Pancreas (tissue), 10 donors: Measurements from ENCODE around the gene KCNC3. TPM values are rescaled to one million over a fixed set of nuclear protein-coding genes. Genes with fewer than 3 reads are reported as not detected.

Experiments used
- ATAC-seq, 4 donors: fragments of 200-7000 bp; cut with Tn5 transposase; one replicate each; pipeline versions ENCODE4 v1.8.0 to v1.9.1; 2020; ENCODE audit warnings: mild to moderate bottlenecking in 4 of 4, moderate library complexity in 4 of 4
- DNase-seq, 6 donors: peaks; one replicate each; pipeline ENCODE4 v3.0.0-alpha.2; 2020
- FAIRE-seq: peaks from 2 replicates; lab custom pipeline; 2012; peaks lifted over from hg19 to GRCh38; lab: Jason Lieb, UNC
- H3K27ac ChIP-seq, 4 donors: fragments of 200-600 bp; sonication (generic); 1 replicate in 3 of 4; 2 replicates in 1 of 4; pipeline versions ENCODE4 v1.5.0 to v1.8.0; 2020
- H3K27me3 ChIP-seq, 4 donors: fragments of 200-600 bp; one replicate each; pipeline ENCODE4 v1.8.0; 2021
- H3K36me3 ChIP-seq, 3 donors: fragments of 200-600 bp; sonication (generic) in 1 of 3; one replicate each; pipeline versions ENCODE4 v1.5.0 to v1.8.0; 2020 to 2021
- H3K4me1 ChIP-seq, 3 donors: fragments of 200-600 bp; one replicate each; pipeline ENCODE4 v1.8.0; 2021
- H3K4me3 ChIP-seq, 4 donors: fragments of 200-600 bp; sonication (generic) in 2 of 4; one replicate each; pipeline versions ENCODE4 v1.5.0 to v1.8.0; 2020 to 2021
- H3K9me3 ChIP-seq, 4 donors: fragments of 200-600 bp; one replicate each; pipeline ENCODE4 v1.8.0; 2021
- WGBS, 2 donors: extraction: QIAGEN DNeasy Blood & Tissue Kit; methylation state at CpG; one replicate each; pipeline ENCODE4 v1.1.7; 2013; 5-methylcytosine and 5-hydroxymethylcytosine counted together
- intact Hi-C, 3 donors: fragments of 100-400 bp; cut with DNase I; formaldehyde crosslinking; loops; one replicate each; pipeline versions ENCODE4 v1.11.1 to v1.14.2; 2022
- polyA plus RNA-seq, 2 donors: library from polyadenylated mRNA; stranded (reverse); fragments of 200-250 nt; gene quantifications; one replicate each; pipeline ENCODE4 v1.2.3, GENCODE V29; 2013
- total RNA-seq, 6 donors: library from RNA; stranded (reverse); fragmentation: NEBNext Ultra II Directional in 4 of 6; extraction: Animal tissue kit (Norgen Biotek cat#: 25700) in 4 of 6; gene quantifications; one replicate each; pipeline versions ENCODE4 v1.2.1 to v1.2.4, GENCODE V29; 2021 to 2023
- TF ChIP-seq, protein P1 (sequence below), 4 donors: fragments of 200-600 bp; sonication (generic) in 3 of 4; IDR thresholded peaks; one replicate each; pipeline versions ENCODE4 v1.5.0 to v1.8.0; 2021; ENCODE audit warnings: antibody characterized with exemption in 4 of 4
- donor health status: healthy with polysubstance abuse.
- donor health status: DM: no; HTN: no; CAD: no; lungs with moderate emphysema.
- donor health status: DM: no; HTN: no; CAD: no.
- donor health status: control.
- donor health status: control.
- donor health status: Bipolar disorder and iron deficiency.
- donor health status: DM: yes; HTN: yes; CAD: no.
- donor health status: DM: no; HTN: no; CAD: no.
- donor health status: DM: no; HTN: no; CAD: no.
- donor health status: DM: yes; HTN: yes; CAD: no.

KCNC3 gene
- total and polyA plus RNA-seq, 8 donors, result 2.4 to 7.1 (median 3.6) TPM

DNA sequence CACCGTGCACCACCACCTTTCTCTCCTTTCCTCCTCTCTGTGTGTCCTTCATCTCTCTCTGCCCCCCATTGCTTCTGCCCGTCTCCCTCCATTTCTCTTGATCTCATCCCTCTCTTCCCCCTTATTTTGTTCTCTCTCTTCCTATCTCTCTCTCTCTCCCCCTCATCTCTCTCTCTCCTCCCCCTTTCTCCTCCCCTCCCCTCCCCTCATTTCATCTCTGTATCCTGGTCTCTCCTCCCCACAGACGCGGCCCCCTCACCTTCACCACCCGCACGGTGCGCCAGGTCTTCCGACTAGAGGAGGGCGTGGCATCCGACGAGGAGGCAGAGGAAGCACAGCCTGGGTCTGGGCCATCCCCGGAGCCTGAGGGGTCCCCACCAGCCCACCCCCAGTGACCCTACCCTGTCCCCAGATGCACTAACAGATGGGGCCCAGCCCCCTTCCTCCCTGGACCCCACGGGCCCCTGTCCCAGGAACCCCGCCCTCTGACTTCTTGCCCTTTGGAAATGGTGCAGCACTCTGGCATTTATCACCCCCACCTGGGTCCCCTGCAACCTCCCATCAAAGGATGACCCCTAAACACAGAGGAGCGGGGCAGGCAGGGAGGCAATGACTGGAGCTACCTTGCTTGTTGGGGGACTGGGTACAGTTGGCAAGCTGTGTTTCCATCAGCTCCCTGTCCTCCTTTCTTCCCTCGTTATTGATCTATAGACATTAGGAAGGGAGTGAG is 19.6 kb downstream of the KCNC3 start:
- no peaks in the 10 kb centered on the region for H3K9me3 ChIP-seq
- H3K27me3 ChIP-seq, result peaks cover 0 to 6% (median 0%) of the 10 kb centered on the region in 4 donors
- FAIRE-seq, result no peak
- no peaks in the 10 kb centered on the region for H3K4me1 ChIP-seq
- no peak for ATAC-seq
- H3K27ac ChIP-seq, result no peak overlapping the region
- intact Hi-C loops, result no loop called here
- peak in 1 of 6 donors; percentile 30 for DNase-seq
- no peak overlapping the region for H3K4me3 ChIP-seq
- TF ChIP-seq, protein P1, sequence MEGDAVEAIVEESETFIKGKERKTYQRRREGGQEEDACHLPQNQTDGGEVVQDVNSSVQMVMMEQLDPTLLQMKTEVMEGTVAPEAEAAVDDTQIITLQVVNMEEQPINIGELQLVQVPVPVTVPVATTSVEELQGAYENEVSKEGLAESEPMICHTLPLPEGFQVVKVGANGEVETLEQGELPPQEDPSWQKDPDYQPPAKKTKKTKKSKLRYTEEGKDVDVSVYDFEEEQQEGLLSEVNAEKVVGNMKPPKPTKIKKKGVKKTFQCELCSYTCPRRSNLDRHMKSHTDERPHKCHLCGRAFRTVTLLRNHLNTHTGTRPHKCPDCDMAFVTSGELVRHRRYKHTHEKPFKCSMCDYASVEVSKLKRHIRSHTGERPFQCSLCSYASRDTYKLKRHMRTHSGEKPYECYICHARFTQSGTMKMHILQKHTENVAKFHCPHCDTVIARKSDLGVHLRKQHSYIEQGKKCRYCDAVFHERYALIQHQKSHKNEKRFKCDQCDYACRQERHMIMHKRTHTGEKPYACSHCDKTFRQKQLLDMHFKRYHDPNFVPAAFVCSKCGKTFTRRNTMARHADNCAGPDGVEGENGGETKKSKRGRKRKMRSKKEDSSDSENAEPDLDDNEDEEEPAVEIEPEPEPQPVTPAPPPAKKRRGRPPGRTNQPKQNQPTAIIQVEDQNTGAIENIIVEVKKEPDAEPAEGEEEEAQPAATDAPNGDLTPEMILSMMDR (IDR thresholded peaks at IDR 0.05), result no peak
- no peaks in the 10 kb centered on the region for H3K36me3 ChIP-seq
- 80 to 86% methylated on average over 16 of the region's 16 CpGs for WGBS, 2 donors

DNA sequence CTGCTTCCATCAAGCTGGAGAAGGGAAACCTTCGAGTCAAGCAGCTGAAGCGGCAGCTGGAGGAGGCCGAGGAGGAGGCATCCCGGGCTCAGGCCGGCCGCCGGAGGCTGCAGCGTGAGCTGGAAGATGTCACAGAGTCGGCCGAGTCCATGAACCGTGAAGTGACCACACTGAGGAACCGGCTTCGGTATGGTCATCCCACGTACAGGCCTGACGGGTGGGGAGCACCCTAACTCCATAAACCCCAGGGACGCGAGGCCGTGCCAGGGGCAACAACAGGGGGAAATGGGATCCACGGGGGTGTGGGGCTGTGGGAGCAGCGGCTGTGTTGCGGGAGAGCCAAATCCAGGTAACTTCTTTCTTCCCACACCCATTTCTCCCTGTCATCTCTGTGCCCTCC is 20.2 kb downstream of the KCNC3 start:
- ATAC-seq (no peak), DNase-seq (peak in 1 of 6 donors; percentile 41), FAIRE-seq (no peak)
- 89 to 93% methylated on average over 21 of the region's 21 CpGs for WGBS, 2 donors
- no peak overlapping the region for H3K4me3 ChIP-seq
- peaks cover 0 to 2% (median 0%) of the 10 kb centered on the region in 3 donors for H3K36me3 ChIP-seq
- no peaks in the 10 kb centered on the region for H3K9me3 ChIP-seq
- H3K27ac ChIP-seq, result no peak overlapping the region
- intact Hi-C loops, result no loop called here
- H3K4me1 ChIP-seq, result no peaks in the 10 kb centered on the region
- TF ChIP-seq, protein P1 (IDR thresholded peaks at IDR 0.05), result no peak
- H3K27me3 ChIP-seq, result peaks cover 0 to 6% (median 0%) of the 10 kb centered on the region in 4 donors

DNA sequence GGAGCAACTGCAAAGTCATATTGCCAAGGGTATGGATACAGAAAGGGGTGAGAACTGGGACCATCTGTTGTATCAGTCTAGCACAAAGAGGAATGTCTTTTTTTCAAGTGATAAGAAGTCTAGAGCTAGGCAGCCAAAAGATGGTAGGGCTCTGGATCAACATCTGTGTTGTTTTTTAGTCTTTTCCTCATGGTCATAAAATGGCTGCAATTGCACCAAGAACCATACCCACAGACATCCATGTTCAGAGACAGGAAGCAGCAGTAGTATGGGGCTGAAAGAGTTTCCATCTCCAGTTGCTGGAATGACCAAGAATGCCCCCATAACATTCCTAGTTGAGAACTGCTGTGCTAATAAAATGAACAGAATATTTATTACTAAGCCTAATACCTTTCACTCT is 25.6 kb downstream of the KCNC3 start:
- Histone ChIP-seq H3K27me3 (no peaks in the 10 kb centered on the region), H3K4me1 (no peaks in the 10 kb centered on the region), H3K36me3 (peaks cover 0 to 9% (median 0%) of the 10 kb centered on the region in 3 donors), H3K4me3 (no peak overlapping the region), H3K27ac (no peak overlapping the region), H3K9me3 (no peaks in the 10 kb centered on the region)
- DNase-seq, result no peak
- FAIRE-seq, result no peak
- TF ChIP-seq, protein P1 (IDR thresholded peaks at IDR 0.05), result no peak
- intact Hi-C loops, result no loop called here
- ATAC-seq, result no peak

DNA sequence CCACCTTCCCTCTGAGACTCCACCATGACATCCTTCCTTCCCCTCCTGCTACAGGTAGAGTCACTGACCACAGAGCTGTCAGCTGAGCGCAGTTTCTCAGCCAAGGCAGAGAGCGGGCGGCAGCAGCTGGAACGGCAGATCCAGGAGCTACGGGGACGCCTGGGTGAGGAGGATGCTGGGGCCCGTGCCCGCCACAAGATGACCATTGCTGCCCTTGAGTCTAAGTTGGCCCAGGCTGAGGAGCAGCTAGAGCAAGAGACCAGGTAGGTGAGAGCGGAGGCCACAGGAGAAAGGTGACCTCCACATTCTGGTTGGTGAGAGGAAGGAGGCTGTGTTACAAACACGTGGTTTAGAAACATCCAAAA is 27.6 kb downstream of the KCNC3 start:
- intact Hi-C loops, result no loop called here
- Histone ChIP-seq H3K27ac (no peak overlapping the region), H3K9me3 (no peaks in the 10 kb centered on the region), H3K27me3 (no peaks in the 10 kb centered on the region), H3K4me1 (no peaks in the 10 kb centered on the region), H3K36me3 (peaks cover 0 to 9% (median 0%) of the 10 kb centered on the region in 3 donors), H3K4me3 (no peak overlapping the region)
- FAIRE-seq (no peak), ATAC-seq (no peak), DNase-seq (peak in 1 of 6 donors; percentile 33)
- TF ChIP-seq, protein P1 (IDR thresholded peaks at IDR 0.05), result no peak
- 87 to 99% methylated on average over 10 of the region's 10 CpGs for WGBS, 2 donors
